Putamen (tissue), 1 donor: Measurements from ENCODE around the gene TMEM255B.

Experiments
- DNase-seq: peaks from one replicate; pipeline ENCODE4 v3.0.0-alpha.2; 2016; ENCODE audit warnings: low spot score

The TMEM255B gene

GRCh38 chr13:113849546-113849945, 90.5 kb downstream of the TMEM255B start:
- no peak for DNase-seq

GRCh38 chr13:113849981-113850721, 91.1 kb downstream of the TMEM255B start:
- no peak for DNase-seq

DNA sequence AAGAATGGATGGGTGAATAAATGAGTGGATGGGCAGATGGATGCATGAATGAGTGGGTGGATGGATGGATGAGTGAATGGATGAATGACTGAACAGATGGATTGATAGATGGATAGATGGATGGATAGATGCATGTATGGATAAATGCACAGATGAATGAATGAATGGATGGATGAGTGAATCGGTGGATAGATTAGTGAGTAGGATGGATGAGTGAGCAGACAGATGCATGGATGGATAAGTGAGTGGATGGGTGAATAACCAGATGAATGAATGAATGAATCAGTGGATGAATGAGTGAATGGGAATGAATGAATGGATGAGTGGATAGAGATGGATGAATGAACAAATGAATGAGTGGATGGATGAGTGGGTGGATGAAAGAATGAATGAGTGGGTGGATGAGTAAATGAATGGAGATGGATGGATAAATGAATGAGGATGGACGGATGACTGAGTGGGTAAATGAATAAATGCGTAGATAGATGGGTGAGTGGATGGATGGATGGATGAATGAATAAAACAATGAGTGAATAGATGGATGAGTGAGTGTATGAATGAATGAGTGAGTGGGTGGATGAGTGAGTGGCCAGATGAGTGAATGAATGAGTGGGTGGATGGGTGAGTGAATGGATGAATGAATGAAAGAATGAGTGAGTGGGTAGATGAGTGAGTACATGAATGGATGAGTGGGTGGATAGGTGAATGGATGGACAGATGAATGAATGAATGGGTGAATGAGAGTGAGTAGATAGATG, 91.9 kb downstream of the TMEM255B start:
- no peak for DNase-seq

GRCh38 chr13:113851480-113851803, 92.4 kb downstream of the TMEM255B start:
- no peak for DNase-seq

- DNase-seq, result no peak
Measured at GRCh38 chr13:113851826-113852535, 93.0 kb downstream of the TMEM255B start.

DNA sequence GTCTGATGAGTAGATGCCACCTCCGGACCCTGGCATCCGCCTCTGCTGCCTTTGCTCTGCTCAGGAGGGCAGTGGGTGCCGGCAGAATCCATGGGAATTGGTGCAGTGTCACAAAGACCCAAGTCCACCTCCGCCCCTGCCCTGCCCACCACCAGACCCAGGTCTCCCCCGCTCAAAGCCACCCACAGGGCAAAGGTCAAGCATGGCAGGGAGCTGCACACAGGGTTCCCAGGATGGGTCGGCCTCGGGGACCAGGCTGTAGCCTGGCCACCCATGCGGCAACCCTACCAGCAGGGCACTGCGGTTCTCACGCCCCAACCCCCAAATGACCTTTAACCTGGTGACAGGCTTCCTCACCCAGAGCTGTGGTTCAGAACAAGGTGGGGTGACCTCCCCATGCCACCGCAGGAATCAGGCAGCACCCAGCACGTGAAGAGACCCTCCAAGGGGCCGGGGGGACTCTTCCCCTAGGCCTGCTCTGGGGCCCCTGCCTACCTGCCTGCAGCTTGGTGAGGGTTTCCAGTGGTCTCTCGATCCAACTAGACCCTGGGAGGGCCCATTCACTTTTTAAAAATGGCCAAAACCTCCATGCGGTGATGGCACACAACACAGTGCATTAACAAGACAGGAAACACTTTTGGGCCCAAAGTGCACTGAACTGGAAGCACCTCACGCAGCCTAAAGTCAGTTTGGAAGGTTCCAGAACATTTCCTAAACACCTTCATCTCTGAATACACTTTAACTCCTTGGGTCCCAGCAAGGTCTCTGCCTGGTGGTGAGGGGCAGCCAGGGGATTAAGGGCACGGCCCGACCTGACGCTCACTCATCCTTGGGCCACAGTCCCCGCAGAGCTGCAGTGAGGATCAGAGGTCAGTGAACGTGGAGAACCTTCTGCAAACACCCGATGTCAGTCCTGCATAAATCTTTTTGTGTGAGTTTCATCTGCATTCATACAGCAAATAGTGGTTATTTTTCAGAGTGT, 93.8 kb downstream of the TMEM255B start:
- DNase-seq, result no peak

GRCh38 chr13:113853518-113854237, 94.7 kb downstream of the TMEM255B start:
- no peak for DNase-seq

GRCh38 chr13:113854238-113855011, 95.4 kb downstream of the TMEM255B start:
- no peak for DNase-seq

DNA sequence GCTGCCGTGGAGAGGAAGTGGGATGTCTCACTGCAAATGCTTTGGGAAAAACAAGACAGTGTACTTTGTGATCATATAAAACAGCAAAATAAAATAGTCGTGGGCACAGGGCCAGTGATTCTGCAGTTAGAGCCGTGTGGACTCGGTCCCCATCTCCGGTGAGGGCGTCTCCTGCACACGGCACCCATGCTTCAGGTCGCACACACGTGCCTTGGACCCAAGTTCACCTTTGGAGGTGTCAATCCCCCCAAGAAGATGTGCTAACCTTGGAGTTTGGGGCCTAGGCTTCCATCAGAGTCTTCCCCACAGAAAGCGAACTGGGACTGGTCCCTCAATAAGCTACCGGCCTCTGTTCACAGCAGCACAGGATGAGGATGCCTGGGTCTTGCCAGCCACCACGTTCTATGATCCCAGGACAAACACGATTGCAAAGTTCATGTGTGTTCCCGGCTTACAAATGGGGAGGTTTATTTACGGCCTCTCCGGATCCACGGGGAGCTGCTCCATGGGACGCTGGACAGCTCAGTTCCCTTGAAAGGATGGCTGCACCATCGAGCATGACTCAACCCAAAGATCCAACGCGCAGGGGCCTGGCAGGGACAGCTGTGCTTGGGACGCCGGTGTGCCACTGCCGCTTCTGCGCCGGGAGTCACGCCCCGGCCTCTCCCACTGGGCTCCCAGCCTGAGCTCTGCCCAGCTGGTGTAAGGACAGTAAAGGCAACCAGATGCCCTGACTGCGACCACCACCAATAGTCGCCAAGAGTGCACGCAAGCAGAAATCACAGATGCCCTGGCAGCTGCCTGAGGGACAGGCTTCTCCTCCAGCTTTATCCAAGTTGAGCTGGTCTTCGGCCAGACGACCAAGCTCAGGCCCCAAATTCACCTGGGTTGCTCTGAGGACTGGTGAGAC, 96.2 kb downstream of the TMEM255B start:
- no peak for DNase-seq

DNA sequence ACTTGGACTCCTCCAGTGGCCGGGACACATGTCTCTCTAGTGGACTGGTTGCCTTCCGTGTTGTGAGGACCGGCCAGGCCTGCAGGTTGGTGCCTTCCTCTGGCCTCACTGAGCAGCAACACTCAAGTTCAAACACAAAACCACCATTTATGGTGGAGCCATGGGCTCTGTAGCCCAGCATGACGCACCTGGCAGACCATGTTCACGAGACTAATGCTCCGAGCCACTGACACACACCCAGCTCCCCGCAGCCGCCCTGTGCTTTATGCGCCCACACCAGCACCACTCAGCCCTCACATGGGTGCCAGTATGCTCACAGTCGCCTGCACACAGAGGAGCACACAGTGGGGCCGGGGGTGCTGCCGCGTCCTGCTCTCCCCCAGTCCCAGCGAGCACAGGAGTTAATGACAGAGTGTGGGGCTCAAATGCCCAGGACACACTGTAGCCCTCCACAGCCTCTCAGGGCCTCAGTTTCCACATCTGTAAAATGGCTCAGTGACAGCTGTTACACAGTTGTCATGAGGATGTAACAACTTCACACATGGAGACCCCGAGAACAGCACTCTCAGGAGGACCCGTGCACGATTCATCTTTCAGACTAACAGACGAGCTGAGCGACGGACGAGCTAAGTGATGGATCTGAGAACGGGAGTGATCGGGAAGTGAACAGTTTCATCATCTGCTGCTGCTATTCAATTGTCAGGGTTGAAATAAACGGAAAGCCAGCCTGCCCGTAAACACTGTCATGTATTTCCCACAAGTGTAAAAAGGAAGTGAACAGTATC, 97.1 kb downstream of the TMEM255B start:
- DNase-seq, result no peak

GRCh38 chr13:113856716-113857065, 97.7 kb downstream of the TMEM255B start:
- DNase-seq, result no peak

DNA sequence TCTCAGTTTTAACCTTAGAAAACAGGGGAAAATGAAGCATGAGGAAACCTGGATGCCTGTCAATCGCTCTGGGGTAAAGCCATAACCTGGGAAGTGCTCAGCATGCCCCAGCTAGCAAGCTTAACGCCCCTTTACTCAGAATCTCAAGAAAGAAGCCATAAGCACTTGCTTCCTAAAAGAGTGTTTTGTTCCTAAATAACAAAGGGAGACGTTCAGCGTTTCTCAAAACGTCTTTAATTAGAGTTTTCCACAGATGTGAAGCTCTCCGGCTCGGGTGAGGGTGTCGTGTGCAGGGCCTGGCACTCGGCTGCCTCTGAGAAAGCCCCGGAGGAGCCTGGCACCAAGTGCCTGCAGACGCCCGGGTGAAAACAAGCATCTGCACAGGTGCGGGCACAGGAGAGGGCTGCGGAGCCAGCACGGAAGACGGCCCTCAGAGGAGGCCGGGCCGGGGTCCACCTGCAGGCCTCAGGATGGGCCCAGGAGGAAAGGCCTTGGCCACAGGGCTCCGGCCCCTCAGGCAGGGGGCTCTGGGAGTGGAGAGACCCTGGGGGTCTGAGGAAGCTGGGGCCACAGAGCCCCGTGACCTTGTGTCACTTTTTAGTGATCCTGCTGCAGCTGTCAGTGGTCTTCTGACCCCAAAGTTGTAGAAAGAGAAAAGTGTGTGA, 98.6 kb downstream of the TMEM255B start:
- no peak for DNase-seq

GRCh38 chr13:113859311-113860050, 100.5 kb downstream of the TMEM255B start:
- DNase-seq, result no peak

DNA sequence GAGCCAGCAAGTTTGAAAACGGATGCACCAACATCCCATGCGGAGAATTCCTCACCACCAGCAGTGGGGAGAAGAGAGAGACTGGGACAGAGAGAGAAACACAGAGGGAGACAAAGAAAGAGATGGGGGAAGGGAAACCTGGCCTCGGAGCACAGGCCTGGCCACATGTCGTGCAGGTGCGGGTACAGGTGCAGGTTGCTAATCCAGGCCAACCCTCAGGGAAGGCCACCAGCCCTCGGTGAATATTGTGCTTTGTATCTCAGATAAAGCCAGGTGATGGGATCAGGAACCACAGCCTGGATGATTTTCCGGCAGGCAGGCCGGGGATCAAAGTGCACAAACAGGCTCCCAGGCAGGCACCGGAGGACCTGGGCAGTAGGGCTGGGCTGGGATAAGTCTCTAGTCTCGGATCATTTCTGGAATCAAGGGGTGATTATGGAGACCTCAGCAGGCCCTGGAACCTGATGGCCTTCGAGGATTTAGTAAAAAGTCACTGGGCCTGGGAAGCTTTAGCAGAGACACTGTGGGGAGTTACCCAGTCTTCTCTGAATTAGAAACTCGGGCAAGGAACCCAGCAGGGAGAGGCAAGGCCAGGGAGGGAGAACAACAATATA, 101.1 kb downstream of the TMEM255B start:
- DNase-seq, result no peak

DNA sequence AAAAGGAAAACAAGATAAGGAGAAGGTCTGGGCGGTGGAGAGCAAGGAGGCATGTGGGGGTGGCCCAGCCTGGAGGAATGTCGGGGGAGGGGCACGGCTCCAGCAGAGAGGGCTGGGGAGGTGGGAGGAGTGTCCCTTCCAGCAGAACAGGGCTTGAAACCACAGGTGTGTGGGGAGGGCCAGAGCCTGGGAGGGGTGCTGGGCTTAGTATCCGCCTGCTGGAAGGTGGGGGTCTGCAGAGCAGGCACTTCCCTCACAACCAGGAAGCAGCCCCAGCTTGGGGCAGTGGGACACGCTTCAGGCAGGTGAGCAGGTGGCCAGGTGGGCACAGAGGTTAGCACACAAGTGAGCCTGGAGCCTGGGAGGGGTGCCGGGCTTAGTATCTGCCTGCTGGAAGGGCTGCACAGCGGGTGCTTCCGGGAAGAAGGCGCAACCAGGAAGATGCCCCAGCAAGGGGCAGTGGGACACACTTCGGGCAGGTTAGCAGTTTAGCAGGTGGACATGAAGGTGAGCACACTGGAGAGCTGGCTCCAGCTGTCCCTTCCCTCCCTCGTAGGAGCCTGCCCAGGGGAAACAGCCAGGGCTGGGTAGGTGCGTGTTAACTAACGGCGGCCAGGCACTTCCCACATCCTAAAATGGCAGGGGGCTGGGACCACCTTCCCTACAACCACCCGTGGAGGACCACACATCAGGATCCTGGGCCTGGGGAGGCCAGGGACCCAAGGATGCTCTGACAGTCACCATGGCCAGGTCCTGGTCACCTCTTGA, 101.8 kb downstream of the TMEM255B start:
- no peak for DNase-seq

GRCh38 chr13:113861433-113862030, 102.5 kb downstream of the TMEM255B start:
- no peak for DNase-seq
